Ovary (tissue), 9 donors: ENCODE data around the gene SERAC1. TPM values are rescaled to one million over a fixed set of nuclear protein-coding genes. Genes with fewer than 3 reads are reported as not detected.

Experiments used
- DNase-seq, 5 donors: peaks; one replicate each; pipeline ENCODE4 v3.0.0-alpha.2; 2019 to 2020
- H3K27ac ChIP-seq, 2 donors: fragments of 200-600 bp; one replicate each; pipeline versions ENCODE4 v1.5.1 to v1.8.0; 2019 to 2022
- H3K27me3 ChIP-seq: fragments of 200-600 bp; one replicate; pipeline ENCODE4 v1.8.0; 2022
- H3K36me3 ChIP-seq: fragments of 200-600 bp; sonication (generic); one replicate; pipeline ENCODE4 v1.5.1; 2019
- H3K4me1 ChIP-seq: one replicate; pipeline ENCODE4 v1.8.1; 2013; ENCODE audit warnings: mild to moderate bottlenecking, moderate library complexity; ENCODE audit not compliant: insufficient read depth
- H3K4me3 ChIP-seq: fragments of 200-600 bp; sonication (generic); one replicate; pipeline ENCODE4 v1.5.1; 2017
- H3K9me3 ChIP-seq, 2 donors: fragments of 200-600 bp in 1 of 2; sonication (generic) in 1 of 2; one replicate each; pipeline versions ENCODE4 v1.5.1 to v1.8.1; 2013 to 2019; ENCODE audit warnings: mild to moderate bottlenecking in 1 of 2, moderate library complexity in 1 of 2
- EP300 ChIP-seq: sonication (generic); formaldehyde crosslinking; IDR thresholded peaks from one replicate; pipeline ENCODE4 v1.6.1; 2017; ENCODE audit warnings: antibody characterized with exemption
- POLR2A ChIP-seq: fragments of 450-650 bp; IDR thresholded peaks from one replicate; pipeline ENCODE4 v1.6.1; 2017; ENCODE audit warnings: antibody characterized with exemption, mild to moderate bottlenecking, moderate library complexity
- WGBS, 3 donors: extraction: QIAGEN DNeasy Blood & Tissue Kit in 1 of 3; methylation state at CpG; one replicate each; pipeline versions ENCODE4 v1.1.5 to v1.1.7; 2013 to 2017; 5-methylcytosine and 5-hydroxymethylcytosine counted together
- intact Hi-C, 4 donors: fragments of 100-400 bp; cut with DNase I; formaldehyde crosslinking; loops; one replicate each; pipeline versions ENCODE4 v1.11.0 to v1.15.1; 2022 to 2023
- polyA plus RNA-seq, 2 donors: library from polyadenylated mRNA; stranded (reverse); fragments of 200-250 nt in 1 of 2; fragments of 350-450 nt in 1 of 2; fragmentation: Illumina TruSeq in 1 of 2; extraction: RNeasy Lipid Tissue Mini Kit (QIAGEN cat#74804) in 1 of 2; gene quantifications; one replicate each; pipeline ENCODE4 v1.2.3, GENCODE V29; 2013 to 2014
- total RNA-seq, 7 donors: library from RNA; depleted of rRNA in 2 of 7; stranded (reverse); fragments of >200 nt in 2 of 7; fragmentation: NEBNext Ultra II Directional in 3 of 7; extraction: Animal tissue kit (Norgen Biotek cat#: 25700) in 3 of 7; gene quantifications; one replicate each; pipeline versions ENCODE4 v1.1.0 to v1.2.4, GENCODE V29; 2016 to 2023
- TF ChIP-seq, protein P1 (sequence below), 3 donors: fragments of 450-650 bp in 2 of 3; fragments of 200-600 bp in 1 of 3; IDR thresholded peaks; one replicate each; pipeline versions ENCODE4 v1.5.1 to v1.8.0; 2016 to 2022; ENCODE audit warnings: antibody characterized with exemption in 3 of 3, mild to moderate bottlenecking in 1 of 3
- donor health status: DM: no; HTN: no; CAD: no; lungs with moderate emphysema.
- donor health status: DM: no; HTN: no; CAD: no.
- donor health status: Bipolar disorder and iron deficiency.
- donor health status: DM: yes; HTN: yes; CAD: no.
- donor health status: DM: no; HTN: no; CAD: no.
- donor health status: DM: yes; HTN: yes; CAD: no.

SERAC1 gene
- total and polyA plus RNA-seq, 9 donors, result 3.7 to 11.9 (median 6.3) TPM

DNA sequence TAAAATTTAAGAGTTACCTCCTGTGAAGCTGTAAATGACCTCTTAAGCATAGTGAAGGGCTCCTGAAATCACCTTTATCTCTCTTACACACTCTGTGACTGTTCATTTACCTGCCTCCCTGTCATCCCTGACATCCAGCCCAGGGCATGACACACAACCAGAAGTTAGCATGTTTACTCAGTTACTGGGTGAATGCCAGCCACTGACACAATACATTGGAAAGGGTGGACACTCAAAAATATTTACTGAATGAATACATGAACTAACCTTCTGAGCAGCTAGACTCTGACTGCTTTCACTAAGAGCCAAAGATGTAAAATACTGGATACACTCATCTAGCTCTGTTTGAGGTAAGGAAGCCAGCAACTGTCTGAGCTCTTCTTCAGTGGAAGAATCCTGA, 25.3 kb downstream of the SERAC1 start:
- H3K4me1 ChIP-seq, result no peaks in the 10 kb centered on the region
- H3K9me3 ChIP-seq, result no peaks in the 10 kb centered on the region
- no peak for DNase-seq
- intact Hi-C loops, result no loop called here
- H3K27ac ChIP-seq, result no peak overlapping the region
- TF ChIP-seq, protein P1, sequence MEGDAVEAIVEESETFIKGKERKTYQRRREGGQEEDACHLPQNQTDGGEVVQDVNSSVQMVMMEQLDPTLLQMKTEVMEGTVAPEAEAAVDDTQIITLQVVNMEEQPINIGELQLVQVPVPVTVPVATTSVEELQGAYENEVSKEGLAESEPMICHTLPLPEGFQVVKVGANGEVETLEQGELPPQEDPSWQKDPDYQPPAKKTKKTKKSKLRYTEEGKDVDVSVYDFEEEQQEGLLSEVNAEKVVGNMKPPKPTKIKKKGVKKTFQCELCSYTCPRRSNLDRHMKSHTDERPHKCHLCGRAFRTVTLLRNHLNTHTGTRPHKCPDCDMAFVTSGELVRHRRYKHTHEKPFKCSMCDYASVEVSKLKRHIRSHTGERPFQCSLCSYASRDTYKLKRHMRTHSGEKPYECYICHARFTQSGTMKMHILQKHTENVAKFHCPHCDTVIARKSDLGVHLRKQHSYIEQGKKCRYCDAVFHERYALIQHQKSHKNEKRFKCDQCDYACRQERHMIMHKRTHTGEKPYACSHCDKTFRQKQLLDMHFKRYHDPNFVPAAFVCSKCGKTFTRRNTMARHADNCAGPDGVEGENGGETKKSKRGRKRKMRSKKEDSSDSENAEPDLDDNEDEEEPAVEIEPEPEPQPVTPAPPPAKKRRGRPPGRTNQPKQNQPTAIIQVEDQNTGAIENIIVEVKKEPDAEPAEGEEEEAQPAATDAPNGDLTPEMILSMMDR (IDR thresholded peaks at IDR 0.05), result no peak
- TF ChIP-seq EP300, result no peak
- no peaks in the 10 kb centered on the region for H3K36me3 ChIP-seq
- no peak overlapping the region for H3K4me3 ChIP-seq
- no peaks in the 10 kb centered on the region for H3K27me3 ChIP-seq

DNA sequence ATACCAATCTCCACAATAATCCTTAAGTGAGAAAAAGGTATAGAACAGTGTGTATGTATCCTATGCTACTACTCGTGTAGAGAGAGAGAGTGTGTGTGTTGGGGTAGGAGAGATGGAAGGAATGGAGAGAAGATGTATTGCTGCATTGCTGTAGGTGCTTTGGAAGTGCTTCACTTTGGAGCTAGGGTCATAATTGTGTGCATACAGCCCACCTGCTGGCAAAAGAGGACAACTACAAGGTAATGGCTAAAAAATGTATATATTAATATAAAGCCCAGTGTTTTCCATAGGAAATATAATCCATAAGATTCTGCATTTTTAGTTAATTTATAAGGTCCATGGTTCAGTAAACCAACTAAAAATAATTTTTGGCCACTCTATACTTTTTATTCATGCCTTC, 36.1 kb downstream of the SERAC1 start:
- Histone ChIP-seq H3K36me3 (no peaks in the 10 kb centered on the region), H3K9me3 (no peaks in the 10 kb centered on the region), H3K27me3 (no peaks in the 10 kb centered on the region), H3K4me1 (no peaks in the 10 kb centered on the region), H3K4me3 (no peak overlapping the region), H3K27ac (no peak overlapping the region)
- WGBS, 3 donors, result 27 to 41% (median 29%) methylated on average over 1 of the region's 1 CpG
- DNase-seq, result no peak
- TF ChIP-seq, protein P1 (IDR thresholded peaks at IDR 0.05), result peak in 1 of 3 donors; percentile 22
- no peak for TF ChIP-seq EP300
- intact Hi-C loops, result no loop called here

DNA sequence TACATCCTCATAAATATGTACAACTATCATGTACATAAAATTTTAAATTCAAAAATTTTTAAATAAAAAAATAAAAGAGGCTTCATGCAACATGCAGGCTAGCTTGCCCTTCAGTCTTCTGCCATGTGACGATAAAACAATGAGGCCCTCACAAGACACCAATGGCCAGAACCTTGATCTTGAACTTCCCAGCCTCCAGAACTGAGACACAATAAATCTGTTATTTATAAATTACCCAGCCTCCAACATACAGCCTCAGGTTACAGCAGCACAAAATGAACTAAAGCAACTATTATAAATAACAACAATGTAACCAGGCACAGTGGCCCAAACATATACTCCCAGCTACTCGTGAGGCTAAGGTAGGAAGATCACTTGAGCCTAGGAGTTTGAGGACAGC, 42.8 kb downstream of the SERAC1 start:
- no peak overlapping the region for H3K4me3 ChIP-seq
- WGBS, 3 donors, result 93 to 96% (median 94%) methylated on average over 2 of the region's 2 CpGs
- H3K4me1 ChIP-seq, result no peaks in the 10 kb centered on the region
- no peaks in the 10 kb centered on the region for H3K27me3 ChIP-seq
- intact Hi-C loops, result no loop called here
- DNase-seq, result no peak
- TF ChIP-seq EP300, result no peak
- no peak for TF ChIP-seq POLR2A
- TF ChIP-seq, protein P1 (IDR thresholded peaks at IDR 0.05), result no peak
- no peak overlapping the region for H3K27ac ChIP-seq
- no peaks in the 10 kb centered on the region for H3K36me3 ChIP-seq
- H3K9me3 ChIP-seq, result no peaks in the 10 kb centered on the region

DNA sequence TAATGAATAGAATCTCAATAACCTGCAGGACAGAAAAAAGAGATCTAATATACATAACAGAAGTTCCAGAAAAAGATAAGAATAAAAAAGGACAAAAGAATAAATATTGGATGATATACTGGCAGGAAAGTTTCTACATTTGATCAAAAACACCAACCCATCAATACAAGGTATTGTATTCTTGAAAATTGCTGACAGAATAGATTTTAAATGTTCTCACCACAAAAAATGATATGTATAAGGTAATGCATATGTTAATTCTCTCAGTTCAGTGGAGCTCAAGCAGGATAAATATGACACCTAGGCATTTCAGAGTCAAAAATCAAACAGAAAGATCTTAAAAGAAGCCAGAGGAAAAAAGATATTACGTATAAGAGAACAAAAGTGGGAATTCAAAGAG, 43.8 kb downstream of the SERAC1 start:
- WGBS, 3 donors, result 95 to 100% (median 98%) methylated on average over 1 of the region's 1 CpG
- intact Hi-C loops, result no loop called here
- H3K27ac ChIP-seq, result no peak overlapping the region
- H3K9me3 ChIP-seq, result no peaks in the 10 kb centered on the region
- H3K4me3 ChIP-seq, result no peak overlapping the region
- TF ChIP-seq, protein P1 (IDR thresholded peaks at IDR 0.05), result no peak
- TF ChIP-seq POLR2A (no peak), EP300 (no peak)
- DNase-seq, result no peak
- H3K36me3 ChIP-seq, result no peaks in the 10 kb centered on the region
- H3K4me1 ChIP-seq, result no peaks in the 10 kb centered on the region
- H3K27me3 ChIP-seq, result no peaks in the 10 kb centered on the region

DNA sequence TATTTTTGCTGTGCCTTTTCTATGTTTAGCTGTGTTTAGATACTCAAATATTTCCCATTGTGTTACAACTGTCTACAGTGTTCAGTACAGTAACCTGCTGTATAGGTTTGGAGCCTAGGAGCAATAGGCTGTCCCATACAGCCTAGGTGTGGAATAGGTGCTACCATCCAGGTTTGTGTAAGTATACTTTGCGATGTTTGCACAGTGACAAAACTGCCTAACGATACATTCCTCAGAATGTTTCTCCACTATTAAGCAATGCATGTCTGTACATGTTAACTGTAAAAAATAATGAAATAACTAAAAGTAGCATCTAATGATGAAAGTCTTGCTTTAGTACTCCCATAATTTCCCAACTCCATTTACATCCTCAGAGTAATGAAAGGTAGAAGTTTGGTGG, 46.0 kb downstream of the SERAC1 start:
- TF ChIP-seq, protein P1 (IDR thresholded peaks at IDR 0.05), result no peak
- no peak for TF ChIP-seq POLR2A
- TF ChIP-seq EP300, result no peak
- Histone ChIP-seq H3K27me3 (no peaks in the 10 kb centered on the region), H3K36me3 (no peaks in the 10 kb centered on the region), H3K4me1 (no peaks in the 10 kb centered on the region), H3K9me3 (no peaks in the 10 kb centered on the region), H3K27ac (no peak overlapping the region), H3K4me3 (no peak overlapping the region)
- no peak for DNase-seq
- intact Hi-C loops, result no loop called here
- WGBS, 3 donors, result 93 to 99% (median 97%) methylated on average over 2 of the region's 2 CpGs
